ENCODE data around the gene CD300A.

DNA sequence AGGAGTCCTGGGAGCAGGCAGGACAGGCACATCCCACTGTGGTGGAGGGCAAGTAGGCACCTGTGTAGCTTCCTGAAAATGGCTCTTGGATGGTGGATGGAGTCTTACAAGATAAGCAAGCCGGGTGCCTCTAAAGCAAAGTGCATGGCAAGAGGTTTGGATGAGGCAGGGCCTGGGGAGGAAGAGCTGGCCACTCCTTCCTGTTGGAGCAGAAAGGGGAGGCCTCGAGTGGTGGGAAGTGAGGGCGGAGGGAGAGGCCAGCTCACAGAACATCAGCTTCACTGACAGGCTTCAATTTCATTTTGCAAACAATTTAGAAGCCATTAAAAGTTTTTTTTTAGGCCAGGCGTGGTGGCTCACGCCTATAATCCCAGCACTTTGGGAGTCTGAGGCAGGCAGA lies 31.0 kb downstream of the CD300A start:
- TF ChIP-seq, protein P1, sequence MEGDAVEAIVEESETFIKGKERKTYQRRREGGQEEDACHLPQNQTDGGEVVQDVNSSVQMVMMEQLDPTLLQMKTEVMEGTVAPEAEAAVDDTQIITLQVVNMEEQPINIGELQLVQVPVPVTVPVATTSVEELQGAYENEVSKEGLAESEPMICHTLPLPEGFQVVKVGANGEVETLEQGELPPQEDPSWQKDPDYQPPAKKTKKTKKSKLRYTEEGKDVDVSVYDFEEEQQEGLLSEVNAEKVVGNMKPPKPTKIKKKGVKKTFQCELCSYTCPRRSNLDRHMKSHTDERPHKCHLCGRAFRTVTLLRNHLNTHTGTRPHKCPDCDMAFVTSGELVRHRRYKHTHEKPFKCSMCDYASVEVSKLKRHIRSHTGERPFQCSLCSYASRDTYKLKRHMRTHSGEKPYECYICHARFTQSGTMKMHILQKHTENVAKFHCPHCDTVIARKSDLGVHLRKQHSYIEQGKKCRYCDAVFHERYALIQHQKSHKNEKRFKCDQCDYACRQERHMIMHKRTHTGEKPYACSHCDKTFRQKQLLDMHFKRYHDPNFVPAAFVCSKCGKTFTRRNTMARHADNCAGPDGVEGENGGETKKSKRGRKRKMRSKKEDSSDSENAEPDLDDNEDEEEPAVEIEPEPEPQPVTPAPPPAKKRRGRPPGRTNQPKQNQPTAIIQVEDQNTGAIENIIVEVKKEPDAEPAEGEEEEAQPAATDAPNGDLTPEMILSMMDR (IDR thresholded peaks at IDR 0.05; ENCODE audit: low read depth, low read length): no peak
- no peak for TF ChIP-seq EZH2phosphoT487 (IDR thresholded peaks at IDR 0.05; ENCODE audit: low read depth)
